Mucosa of rectum (tissue), 2 donors: ENCODE results near the gene LAMB4.

Experiments
- H3K27ac ChIP-seq, 2 donors: one replicate each; pipeline ENCODE4 v1.7.0; 2013; ENCODE audit warnings: inconsistent platforms in 2 of 2, low read depth in 2 of 2, low read length in 2 of 2
- H3K27me3 ChIP-seq, 2 donors: one replicate each; pipeline ENCODE4 v1.7.0; 2013; ENCODE audit warnings: low read length in 2 of 2; ENCODE audit not compliant: control insufficient read depth in 2 of 2, insufficient read depth in 2 of 2
- H3K36me3 ChIP-seq, 2 donors: one replicate each; pipeline ENCODE4 v1.7.0; 2013; ENCODE audit warnings: low read length in 2 of 2; ENCODE audit not compliant: control insufficient read depth in 2 of 2, insufficient read depth in 2 of 2
- H3K4me1 ChIP-seq, 2 donors: one replicate each; pipeline ENCODE4 v1.7.0; 2013; ENCODE audit warnings: low read length in 2 of 2, mild to moderate bottlenecking in 1 of 2; ENCODE audit not compliant: control insufficient read depth in 2 of 2, insufficient read depth in 2 of 2
- H3K4me3 ChIP-seq, 2 donors: one replicate each; pipeline ENCODE4 v1.7.0; 2013; ENCODE audit warnings: low read length in 2 of 2
- H3K9ac ChIP-seq, 2 donors: one replicate each; pipeline ENCODE4 v1.7.0; 2013; ENCODE audit warnings: low read length in 2 of 2, low read depth in 1 of 2, mild to moderate bottlenecking in 1 of 2
- H3K9me3 ChIP-seq, 2 donors: one replicate each; pipeline ENCODE4 v1.7.0; 2013; ENCODE audit warnings: low read length in 2 of 2; ENCODE audit not compliant: control insufficient read depth in 2 of 2
- donor health status: healthy.
- donor health status: Normal muscosa, but diverticular disease.

LAMB4 gene

GRCh38 chr7:108143658-108144420 is 13.7 kb upstream of the LAMB4 start:
- Histone ChIP-seq H3K27ac (no peak overlapping the region), H3K27me3 (no peaks in the 10 kb centered on the region)

GRCh38 chr7:108142675-108143259 is 12.6 kb upstream of the LAMB4 start:
- H3K27me3 ChIP-seq: no peaks in the 10 kb centered on the region

More at GRCh38 chr7:108143658-108144420, 13.7 kb upstream of the LAMB4 start:
- Histone ChIP-seq H3K9me3 (no peaks in the 10 kb centered on the region), H3K4me3 (no peak overlapping the region), H3K4me1 (peaks cover 0 to 2% of the 10 kb centered on the region in 2 donors), H3K36me3 (no peaks in the 10 kb centered on the region), H3K9ac (no peak overlapping the region)

GRCh38 chr7:108142180-108142579 is 12.0 kb upstream of the LAMB4 start:
- Histone ChIP-seq H3K27me3 (no peaks in the 10 kb centered on the region), H3K36me3 (no peaks in the 10 kb centered on the region), H3K27ac (no peak overlapping the region), H3K9me3 (no peaks in the 10 kb centered on the region), H3K9ac (no peak overlapping the region), H3K4me3 (no peak overlapping the region), H3K4me1 (peaks cover 0 to 2% of the 10 kb centered on the region in 2 donors)

More at GRCh38 chr7:108142675-108143259, 12.6 kb upstream of the LAMB4 start:
- no peak overlapping the region for H3K9ac ChIP-seq
- no peak overlapping the region for H3K4me3 ChIP-seq
- no peak overlapping the region for H3K27ac ChIP-seq
- H3K9me3 ChIP-seq: no peaks in the 10 kb centered on the region
- H3K4me1 ChIP-seq: peaks cover 0 to 2% of the 10 kb centered on the region in 2 donors
- H3K36me3 ChIP-seq: no peaks in the 10 kb centered on the region

- Histone ChIP-seq H3K27ac (no peak overlapping the region), H3K9ac (no peak overlapping the region), H3K9me3 (no peaks in the 10 kb centered on the region), H3K36me3 (no peaks in the 10 kb centered on the region), H3K4me1 (no peaks in the 10 kb centered on the region), H3K27me3 (no peaks in the 10 kb centered on the region), H3K4me3 (no peak overlapping the region)
These were observed 10.5 kb upstream of the LAMB4 start for GRCh38 chr7:108140671-108141070.

GRCh38 chr7:108138911-108139310 is 8.8 kb upstream of the LAMB4 start:
- Histone ChIP-seq H3K9me3 (no peaks in the 10 kb centered on the region), H3K9ac (no peak overlapping the region), H3K4me3 (no peak overlapping the region), H3K4me1 (no peaks in the 10 kb centered on the region), H3K36me3 (no peaks in the 10 kb centered on the region), H3K27me3 (no peaks in the 10 kb centered on the region), H3K27ac (no peak overlapping the region)

GRCh38 chr7:108137993-108138392 is 7.8 kb upstream of the LAMB4 start:
- Histone ChIP-seq H3K27ac (no peak overlapping the region), H3K4me1 (no peaks in the 10 kb centered on the region), H3K36me3 (no peaks in the 10 kb centered on the region), H3K27me3 (no peaks in the 10 kb centered on the region), H3K9me3 (no peaks in the 10 kb centered on the region), H3K4me3 (no peak overlapping the region), H3K9ac (no peak overlapping the region)

GRCh38 chr7:108137040-108137439 is 6.9 kb upstream of the LAMB4 start:
- Histone ChIP-seq H3K9ac (no peak overlapping the region), H3K27ac (no peak overlapping the region), H3K4me1 (no peaks in the 10 kb centered on the region), H3K4me3 (no peak overlapping the region), H3K27me3 (no peaks in the 10 kb centered on the region), H3K36me3 (no peaks in the 10 kb centered on the region), H3K9me3 (no peaks in the 10 kb centered on the region)

- peak overlapping the region in 1 of 2 donors; percentile 13 for H3K27ac ChIP-seq
- H3K4me1 ChIP-seq: no peaks in the 10 kb centered on the region
- H3K27me3 ChIP-seq: no peaks in the 10 kb centered on the region
These were observed 6.1 kb upstream of the LAMB4 start for GRCh38 chr7:108136191-108136688.

GRCh38 chr7:108135446-108136190 is 5.5 kb upstream of the LAMB4 start:
- Histone ChIP-seq H3K4me1 (no peaks in the 10 kb centered on the region), H3K27me3 (no peaks in the 10 kb centered on the region), H3K9me3 (no peaks in the 10 kb centered on the region), H3K36me3 (no peaks in the 10 kb centered on the region), H3K27ac (peak overlapping the region in 1 of 2 donors; percentile 13), H3K4me3 (no peak overlapping the region), H3K9ac (no peak overlapping the region)

More at GRCh38 chr7:108136191-108136688, 6.1 kb upstream of the LAMB4 start:
- Histone ChIP-seq H3K4me3 (no peak overlapping the region), H3K9me3 (no peaks in the 10 kb centered on the region), H3K36me3 (no peaks in the 10 kb centered on the region), H3K9ac (no peak overlapping the region)

- Histone ChIP-seq H3K9me3 (no peaks in the 10 kb centered on the region), H3K4me3 (no peak overlapping the region), H3K4me1 (no peaks in the 10 kb centered on the region), H3K27me3 (no peaks in the 10 kb centered on the region), H3K27ac (no peak overlapping the region), H3K36me3 (no peaks in the 10 kb centered on the region), H3K9ac (no peak overlapping the region)
These were observed 4.3 kb upstream of the LAMB4 start for GRCh38 chr7:108134486-108134885.
